Peyer's patch (tissue), 4 donors: ENCODE results near the gene PIP4K2B. TPM values are rescaled to one million over a fixed set of nuclear protein-coding genes. Genes with fewer than 3 reads are reported as not detected.
A peak's percentile ranks its signal among the peaks of the same experiment; 100 is the strongest.

Experiments
- DNase-seq, 3 donors: peaks; one replicate each; pipeline ENCODE4 v3.0.0-alpha.2; 2017 to 2019
- H3K27ac ChIP-seq, 4 donors: fragments of 200-600 bp; sonication (generic); one replicate each; pipeline ENCODE4 v1.5.1; 2016 to 2019
- H3K27me3 ChIP-seq, 2 donors: fragments of 200-600 bp; sonication (generic); one replicate each; pipeline ENCODE4 v1.5.1; 2019
- H3K36me3 ChIP-seq, 3 donors: fragments of 200-600 bp; sonication (generic); one replicate each; pipeline ENCODE4 v1.5.1; 2016 to 2019
- H3K4me1 ChIP-seq, 4 donors: fragments of 200-600 bp; sonication (generic); one replicate each; pipeline ENCODE4 v1.5.1; 2016 to 2019
- H3K4me3 ChIP-seq, 4 donors: fragments of 200-600 bp; sonication (generic); 1 replicate in 3 of 4; 2 replicates in 1 of 4; pipeline ENCODE4 v1.5.1; 2016 to 2019; ENCODE audit warnings: mild to moderate bottlenecking in 1 of 4
- H3K9me3 ChIP-seq, 4 donors: fragments of 200-600 bp; sonication (generic); one replicate each; pipeline ENCODE4 v1.5.1; 2016 to 2019; ENCODE audit warnings: mild to moderate bottlenecking in 1 of 4
- CTCF ChIP-seq, 6 experiments: fragments of 450-650 bp in 4 of 6; fragments of 200-600 bp in 2 of 6; sonication (generic) in 1 of 6; IDR thresholded peaks; one replicate each; pipeline ENCODE4 v1.5.1; 2017 to 2019; ENCODE audit warnings: antibody characterized with exemption in 6 of 6, mild to moderate bottlenecking in 3 of 6, moderate library complexity in 1 of 6
- POLR2A ChIP-seq, 2 donors: fragments of 450-650 bp; IDR thresholded peaks; one replicate each; pipeline ENCODE4 v1.5.1; 2017; ENCODE audit warnings: antibody characterized with exemption in 2 of 2, mild to moderate bottlenecking in 2 of 2, moderate library complexity in 2 of 2
- total RNA-seq, 4 donors: library from RNA; depleted of rRNA; stranded (reverse); fragments of >200 nt; gene quantifications; one replicate each; pipeline ENCODE4 v1.1.0, GENCODE V29; 2016

Gene PIP4K2B
- total RNA-seq, 4 donors from 2014 or later = 16.7 to 61.9 (median 22.8) TPM

DNA sequence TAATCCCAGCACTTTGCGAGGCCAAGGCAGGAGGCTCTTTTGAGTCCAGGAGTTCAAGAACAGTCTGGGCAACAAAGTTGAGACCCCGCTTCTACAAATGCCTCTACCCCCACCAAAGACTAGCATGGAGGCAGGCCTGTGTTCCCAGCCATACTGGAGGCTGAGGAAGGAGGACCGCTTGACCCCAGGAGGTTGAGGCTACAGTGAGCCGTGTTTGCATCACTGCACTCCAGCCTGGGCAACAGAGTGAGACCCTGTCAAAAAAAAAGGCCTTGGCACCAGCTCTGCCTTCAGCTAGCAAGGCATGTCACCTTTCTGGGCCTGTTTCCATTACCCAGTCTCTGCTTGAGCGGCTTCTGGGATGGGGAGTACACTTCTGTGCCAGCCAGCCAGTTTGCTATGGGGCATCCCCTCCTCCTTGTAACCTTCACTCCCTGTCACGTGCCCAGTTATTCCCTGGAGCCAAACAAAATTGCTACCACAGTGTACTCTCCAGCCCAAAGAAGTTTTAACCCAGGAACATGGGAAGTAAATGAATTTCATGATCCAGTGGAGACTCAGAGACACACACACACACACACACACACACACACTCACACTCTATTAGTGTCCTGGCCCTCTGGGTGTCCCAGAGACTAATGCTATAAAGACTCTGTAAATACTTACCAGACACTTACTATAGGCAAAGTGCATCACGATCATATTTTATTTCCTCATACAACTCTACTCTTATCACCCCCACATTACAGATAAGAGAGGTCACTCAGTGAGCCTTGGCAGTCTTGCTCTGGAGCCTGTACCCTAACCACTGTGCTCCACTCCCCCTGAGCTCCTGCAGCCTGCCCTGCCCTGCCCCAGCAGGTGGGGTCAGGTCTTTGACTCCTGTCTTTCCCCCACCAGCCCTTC lies 66.7 kb downstream of the PIP4K2B start:
- Histone ChIP-seq H3K4me1 (peaks cover 12 to 62% (median 27%) of the 10 kb centered on the region in 4 donors), H3K9me3 (no peaks in the 10 kb centered on the region), H3K4me3 (peak overlapping the region in 2 of 4 donors; percentile 84 to 96), H3K27me3 (no peaks in the 10 kb centered on the region), H3K36me3 (peaks cover 0 to 19% (median 0%) of the 10 kb centered on the region in 3 donors), H3K27ac (peak overlapping the region; percentile 91 to 99 (median 96))
- peak in 2 of 3 donors; percentile 71 to 75 for DNase-seq
- peak in 2 of 6 experiments; percentile 1 to 4 for TF ChIP-seq CTCF (IDR thresholded peaks at IDR 0.05)
- TF ChIP-seq POLR2A (IDR thresholded peaks at IDR 0.05) = peak; percentile 51 to 64

DNA sequence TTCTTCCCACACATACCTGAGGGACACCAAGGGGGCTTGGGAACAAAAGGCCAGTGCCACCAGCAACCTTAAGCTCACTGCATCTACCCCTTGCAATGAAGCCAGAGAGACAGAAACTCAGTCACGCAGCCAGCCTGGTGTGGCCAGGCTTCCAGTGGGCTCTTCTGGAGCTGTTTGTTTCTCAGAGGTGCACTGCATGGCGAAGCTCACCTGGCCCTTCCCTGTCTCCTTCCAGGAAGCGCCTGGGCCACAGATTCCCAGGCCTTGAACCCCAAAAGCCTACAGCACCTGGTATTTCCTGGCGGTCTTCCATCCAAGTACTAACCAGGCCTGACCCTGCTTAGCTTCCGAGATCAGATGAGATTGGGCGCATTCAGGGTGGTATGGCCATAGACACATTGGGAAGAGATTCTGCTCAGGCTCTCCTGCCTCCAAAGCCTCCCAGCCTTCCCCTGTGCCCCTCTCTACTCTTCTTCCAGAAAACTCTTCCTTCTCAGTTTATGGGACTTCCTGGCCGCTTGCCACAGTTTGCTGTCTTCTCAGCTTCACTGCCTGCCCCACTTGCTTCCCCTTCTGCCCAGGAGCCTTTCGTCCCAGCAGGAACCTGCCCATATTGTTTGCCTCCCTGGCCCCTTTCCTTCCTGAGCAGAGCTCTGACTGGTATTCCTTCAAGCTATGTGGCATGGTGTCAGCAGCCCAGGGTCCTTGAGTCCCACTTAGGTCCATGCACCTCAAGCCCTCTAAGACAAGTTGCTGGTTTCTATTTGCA lies 67.6 kb downstream of the PIP4K2B start:
- Histone ChIP-seq H3K27ac (peak overlapping the region; percentile 91 to 99 (median 96)), H3K36me3 (peaks cover 0 to 14% (median 0%) of the 10 kb centered on the region in 3 donors), H3K4me1 (peaks cover 12 to 66% (median 32%) of the 10 kb centered on the region in 4 donors), H3K9me3 (no peaks in the 10 kb centered on the region), H3K4me3 (peak overlapping the region in 3 of 4 donors; percentile 84 to 96 (median 88)), H3K27me3 (no peaks in the 10 kb centered on the region)
- TF ChIP-seq POLR2A (IDR thresholded peaks at IDR 0.05) (no peak), CTCF (IDR thresholded peaks at IDR 0.05) (no peak)
- no peak for DNase-seq

- DNase-seq = peak; percentile 42 to 96 (median 95)
- peak overlapping the region; percentile 91 to 99 (median 96) for H3K27ac ChIP-seq
- peak overlapping the region; percentile 78 to 96 (median 86) for H3K4me3 ChIP-seq
- peaks cover 12 to 69% (median 32%) of the 10 kb centered on the region in 4 donors for H3K4me1 ChIP-seq
- H3K27me3 ChIP-seq = no peaks in the 10 kb centered on the region
- peaks cover 0 to 5% (median 0%) of the 10 kb centered on the region in 3 donors for H3K36me3 ChIP-seq
- TF ChIP-seq POLR2A (IDR thresholded peaks at IDR 0.05) (peak; percentile 94 to 98), CTCF (IDR thresholded peaks at IDR 0.05) (no peak)
- H3K9me3 ChIP-seq = no peaks in the 10 kb centered on the region
Observed at GRCh38 chr17:38730526-38731379, 68.6 kb downstream of the PIP4K2B start.

DNA sequence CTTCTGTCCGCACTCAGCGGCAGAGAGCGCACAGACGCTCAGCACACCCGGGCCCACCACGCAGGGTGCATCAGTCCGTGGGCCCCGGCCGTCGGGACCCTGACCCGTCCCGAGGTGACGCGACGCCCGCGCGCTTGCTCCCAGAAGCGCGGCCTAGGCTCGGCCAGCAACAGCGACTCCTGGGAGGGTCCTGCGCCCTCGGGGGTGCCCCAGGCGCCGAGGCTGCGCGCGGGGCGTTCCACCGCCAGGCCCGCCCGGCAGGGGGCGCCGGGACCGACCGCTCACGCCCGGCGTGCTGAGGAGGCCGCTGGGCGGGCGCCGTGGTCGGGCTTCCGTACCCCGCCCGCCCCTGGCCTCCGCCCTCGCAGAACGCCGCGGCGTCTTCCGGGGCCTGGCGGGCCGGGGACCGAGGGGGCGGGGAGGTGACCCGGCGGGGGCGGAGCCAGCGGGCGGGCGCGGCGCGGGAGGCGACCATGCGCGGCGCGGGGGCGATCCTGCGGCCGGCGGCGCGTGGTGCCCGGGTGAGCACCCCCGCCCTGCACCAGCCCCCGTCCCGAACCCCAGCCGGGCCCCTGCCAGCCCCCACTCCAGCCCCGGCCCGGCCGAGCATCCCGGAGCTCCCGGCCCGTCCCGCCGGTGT lies 69.3 kb downstream of the PIP4K2B start, which contains the start of gene CISD3:
Gene CISD3, plus strand, starts transcription at position 456 of the 640 bp plus-strand sequence. Its CDS starts 18 bp downstream, at position 474.
- TF ChIP-seq CTCF (IDR thresholded peaks at IDR 0.05) (peak; percentile 75 to 98 (median 94)), POLR2A (IDR thresholded peaks at IDR 0.05) (peak in 1 of 2 donors; percentile 18)
- peaks cover 12 to 69% (median 30%) of the 10 kb centered on the region in 4 donors for H3K4me1 ChIP-seq

More for the DNA sequence above, 69.3 kb downstream of the PIP4K2B start, which contains the start of gene CISD3:
- H3K27me3 ChIP-seq = no peaks in the 10 kb centered on the region
- H3K36me3 ChIP-seq = no peaks in the 10 kb centered on the region
- peak within 1 kb of the TSS; percentile 91 to 99 (median 96) for H3K27ac ChIP-seq
- H3K4me3 ChIP-seq = peak within 1 kb of the TSS; percentile 78 to 96 (median 86)
- no peaks in the 10 kb centered on the region for H3K9me3 ChIP-seq
- peak; percentile 86 to 94 (median 94) for DNase-seq
